Heart right ventricle (tissue), 16 donors: ENCODE data around the gene OR5H14. TPM values are rescaled to one million over a fixed set of nuclear protein-coding genes. Genes with fewer than 3 reads are reported as not detected.

Source experiments
- ATAC-seq, 8 donors: fragments of 200-7000 bp; cut with Tn5 transposase; one replicate each; pipeline ENCODE4 v1.9.1; 2020; ENCODE audit warnings: mild to moderate bottlenecking in 8 of 8, moderate library complexity in 8 of 8, moderate number of reproducible peaks in 1 of 8
- DNase-seq, 2 donors: peaks; one replicate each; pipeline ENCODE4 v3.0.0-alpha.2; 2020
- H3K27ac ChIP-seq, 10 donors: fragments of 200-600 bp; sonication (generic) in 2 of 10; one replicate each; pipeline versions ENCODE4 v1.5.0 to v1.8.0; 2020 to 2022; ENCODE audit warnings: mild to moderate bottlenecking in 3 of 10
- H3K27me3 ChIP-seq, 7 donors: fragments of 200-600 bp; one replicate each; pipeline ENCODE4 v1.8.0; 2021 to 2022; ENCODE audit warnings: mild to moderate bottlenecking in 2 of 7
- H3K36me3 ChIP-seq, 9 donors: fragments of 200-600 bp; sonication (generic) in 1 of 9; one replicate each; pipeline versions ENCODE4 v1.5.0 to v1.8.0; 2020 to 2022; ENCODE audit warnings: mild to moderate bottlenecking in 2 of 9
- H3K4me1 ChIP-seq, 9 donors: fragments of 200-600 bp; sonication (generic) in 1 of 9; one replicate each; pipeline versions ENCODE4 v1.5.0 to v1.8.0; 2020 to 2022; ENCODE audit warnings: mild to moderate bottlenecking in 4 of 9
- H3K4me3 ChIP-seq, 10 donors: fragments of 200-600 bp; sonication (generic) in 2 of 10; one replicate each; pipeline versions ENCODE4 v1.5.0 to v1.8.0; 2020 to 2022; ENCODE audit warnings: mild to moderate bottlenecking in 7 of 10, moderate library complexity in 2 of 10
- H3K9me3 ChIP-seq, 11 donors: fragments of 200-600 bp in 10 of 11; sonication (generic) in 2 of 11; one replicate each; pipeline versions ENCODE4 v1.5.0 to v1.8.0; 2013 to 2022; ENCODE audit warnings: mild to moderate bottlenecking in 2 of 11, control low read depth in 1 of 11, moderate library complexity in 1 of 11
- WGBS, 2 donors: extraction: QIAGEN DNeasy Blood & Tissue Kit; methylation state at CpG; one replicate each; pipeline ENCODE4 v1.1.7; 2013; ENCODE audit warnings: inconsistent platforms in 1 of 2; 5-methylcytosine and 5-hydroxymethylcytosine counted together
- intact Hi-C, 10 donors: fragments of 100-400 bp; cut with DNase I; formaldehyde crosslinking; loops; one replicate each; pipeline versions ENCODE4 v1.11.1 to v1.14.2; 2022
- long read RNA-seq, 3 donors: library from polyadenylated mRNA; unstranded; transcript quantifications; one replicate each; pipeline ENCODE4 v2.0.0, GENCODE V29; 2020 to 2021
- polyA plus RNA-seq, 2 donors: library from polyadenylated mRNA; stranded (reverse); fragments of 200-250 nt; gene quantifications; one replicate each; pipeline ENCODE4 v1.2.3, GENCODE V29; 2013
- total RNA-seq, 10 donors: library from RNA; stranded (reverse); fragmentation: NEBNext Ultra II Directional in 3 of 10; extraction: Animal tissue kit (Norgen Biotek cat#: 25700) in 3 of 10; gene quantifications; one replicate each; pipeline versions ENCODE4 v1.2.1 to v1.2.4, GENCODE V29; 2021 to 2023
- TF ChIP-seq, protein P1 (sequence below), 9 donors: fragments of 200-600 bp; sonication (generic) in 2 of 9; IDR thresholded peaks; one replicate each; pipeline versions ENCODE4 v1.5.0 to v1.8.0; 2021 to 2022; ENCODE audit warnings: antibody characterized with exemption in 9 of 9, mild to moderate bottlenecking in 5 of 9, moderate library complexity in 1 of 9
- donor health status: Arrhythmogenic right ventricular cardiomyopathy.
- donor health status: ischemic (EF 13 %, LVEDD 7.1; RV severe dilation, severe dysfunction).
- donor health status: healthy with polysubstance abuse.
- donor health status: DM: no; HTN: yes; CAD: no.
- donor health status: DM: no; HTN: no; CAD: no.
- donor health status: ischemic (EF 25% LVEDD 6.9; RV normal size, moderate dysfunction).
- donor health status: ischemic (EF 25% LVEDD 5.7; RV mildly dilated, moderate dysfunction).
- donor health status: healthy.
- donor health status: DM: yes; HTN: yes; CAD: no.
- donor health status: Ischemic cardiomyopathy.
- donor health status: ischemic (EF 35%, LVEDD 5.7; RV mildly dilated, moderate dysfunction).
- donor health status: nonischemic (EF 11% LVEDD 7.7; RV severe dilation, severe dysfunction).
- donor health status: DM: yes; HTN: yes; CAD: no.
- donor health status: PGD.
- donor health status: ischemic (EF 29% LVEDD 5.4; RV normal size, mild dysfunction).
- donor health status: nonischemic (EF 23%, LVEDD 6.1; RV moderate dilation, normal function).

The OR5H14 gene
- total RNA-seq (not detected), polyA plus RNA-seq (not detected)
- long read RNA-seq, donor 1, result 0 reads
- long read RNA-seq, donor 2, result 0 reads
- long read RNA-seq, donor 3, result 0 reads

DNA sequence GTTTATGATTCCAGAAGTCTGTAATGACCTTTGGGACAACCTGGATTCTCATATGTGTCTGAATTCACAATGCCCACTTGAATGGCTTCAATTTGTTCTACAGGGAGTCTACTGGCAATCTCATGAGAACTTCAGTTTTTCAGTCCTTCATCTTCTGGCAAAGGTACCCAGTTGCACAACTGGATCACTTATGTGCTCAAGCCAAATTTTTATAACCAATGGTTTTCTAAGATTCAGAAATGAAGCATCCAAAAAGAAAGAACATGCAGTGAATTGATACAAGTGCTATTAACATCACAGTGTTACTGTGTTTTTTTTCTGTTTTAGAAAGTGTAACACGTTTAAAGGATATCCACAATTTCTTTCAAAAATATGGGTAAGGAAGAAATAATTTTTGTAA lies at the start of gene OR5H14:
TSS of gene OR5H14 (plus strand) at position 301 of the 400 bp plus-strand sequence. CDS start 1,907 bp downstream, outside the sequence.
- no peak within 1 kb of the TSS for H3K27ac ChIP-seq
- H3K4me1 ChIP-seq, result no peaks in the 10 kb centered on the region
- intact Hi-C loops, result no loop called here
- ATAC-seq (no peak), DNase-seq (no peak)
- WGBS, 2 donors, result 70 to 84% methylated on average over 1 of the region's 1 CpG
- H3K9me3 ChIP-seq, result peaks cover 0 to 4% (median 0%) of the 10 kb centered on the region in 11 donors
- TF ChIP-seq, protein P1, sequence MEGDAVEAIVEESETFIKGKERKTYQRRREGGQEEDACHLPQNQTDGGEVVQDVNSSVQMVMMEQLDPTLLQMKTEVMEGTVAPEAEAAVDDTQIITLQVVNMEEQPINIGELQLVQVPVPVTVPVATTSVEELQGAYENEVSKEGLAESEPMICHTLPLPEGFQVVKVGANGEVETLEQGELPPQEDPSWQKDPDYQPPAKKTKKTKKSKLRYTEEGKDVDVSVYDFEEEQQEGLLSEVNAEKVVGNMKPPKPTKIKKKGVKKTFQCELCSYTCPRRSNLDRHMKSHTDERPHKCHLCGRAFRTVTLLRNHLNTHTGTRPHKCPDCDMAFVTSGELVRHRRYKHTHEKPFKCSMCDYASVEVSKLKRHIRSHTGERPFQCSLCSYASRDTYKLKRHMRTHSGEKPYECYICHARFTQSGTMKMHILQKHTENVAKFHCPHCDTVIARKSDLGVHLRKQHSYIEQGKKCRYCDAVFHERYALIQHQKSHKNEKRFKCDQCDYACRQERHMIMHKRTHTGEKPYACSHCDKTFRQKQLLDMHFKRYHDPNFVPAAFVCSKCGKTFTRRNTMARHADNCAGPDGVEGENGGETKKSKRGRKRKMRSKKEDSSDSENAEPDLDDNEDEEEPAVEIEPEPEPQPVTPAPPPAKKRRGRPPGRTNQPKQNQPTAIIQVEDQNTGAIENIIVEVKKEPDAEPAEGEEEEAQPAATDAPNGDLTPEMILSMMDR (IDR thresholded peaks at IDR 0.05), result no peak
- H3K27me3 ChIP-seq, result no peaks in the 10 kb centered on the region
- no peak within 1 kb of the TSS for H3K4me3 ChIP-seq
- no peaks in the 10 kb centered on the region for H3K36me3 ChIP-seq

DNA sequence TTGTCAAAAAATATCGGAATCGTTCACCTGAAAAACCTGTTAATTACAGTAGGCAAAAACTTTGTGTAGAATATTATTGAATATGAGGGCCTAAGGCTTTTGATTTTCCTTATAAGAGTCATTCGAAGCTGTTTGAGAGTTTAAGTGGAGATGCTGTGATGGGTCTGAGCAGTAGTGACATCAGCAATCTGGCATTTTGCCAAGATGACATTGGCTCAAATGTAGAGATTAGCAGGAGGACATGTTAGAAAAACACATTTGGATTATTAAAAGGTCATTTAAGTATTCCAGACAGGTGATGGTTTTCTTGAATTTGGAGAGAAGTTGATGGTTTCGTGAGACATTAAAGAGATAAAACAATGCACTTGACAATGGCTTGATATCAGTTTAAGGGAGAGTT lies 47.4 kb upstream of the OR5H14 start:
- TF ChIP-seq, protein P1 (IDR thresholded peaks at IDR 0.05), result no peak
- Histone ChIP-seq H3K4me3 (no peak overlapping the region), H3K27me3 (no peaks in the 10 kb centered on the region), H3K27ac (no peak overlapping the region), H3K9me3 (no peaks in the 10 kb centered on the region), H3K4me1 (no peaks in the 10 kb centered on the region), H3K36me3 (no peaks in the 10 kb centered on the region)
- 79% methylated on average over 4 of the region's 4 CpGs for WGBS, 2 donors
- ATAC-seq (no peak), DNase-seq (no peak)
- intact Hi-C loops, result no loop called here

DNA sequence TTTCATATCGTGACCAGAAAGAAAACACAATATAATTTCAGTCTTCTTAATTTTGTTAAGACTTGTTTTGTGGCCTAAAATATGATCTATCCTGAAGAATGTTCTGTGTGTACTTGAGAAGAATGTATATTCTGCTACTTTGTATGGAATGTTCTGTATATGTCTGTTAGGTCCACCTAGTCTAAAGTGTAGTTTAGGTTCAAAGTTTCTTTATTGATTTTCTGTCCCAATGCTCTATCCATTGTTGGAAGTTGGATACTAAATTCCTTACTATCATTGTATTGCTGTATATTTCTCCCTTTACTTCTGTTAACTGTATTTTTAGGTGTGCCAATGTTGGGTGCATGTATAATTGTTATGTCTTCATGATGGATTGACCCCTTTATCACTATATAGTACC lies 39.1 kb upstream of the OR5H14 start:
- no peak overlapping the region for H3K27ac ChIP-seq
- ATAC-seq (no peak), DNase-seq (no peak)
- TF ChIP-seq, protein P1 (IDR thresholded peaks at IDR 0.05), result no peak
- H3K27me3 ChIP-seq, result no peaks in the 10 kb centered on the region
- WGBS, 2 donors, result 36 to 47% methylated on average over 1 of the region's 1 CpG
- no peaks in the 10 kb centered on the region for H3K36me3 ChIP-seq
- intact Hi-C loops, result no loop called here
- H3K4me1 ChIP-seq, result no peaks in the 10 kb centered on the region
- H3K4me3 ChIP-seq, result no peak overlapping the region
- H3K9me3 ChIP-seq, result peaks cover 0 to 44% (median 5%) of the 10 kb centered on the region in 11 donors

DNA sequence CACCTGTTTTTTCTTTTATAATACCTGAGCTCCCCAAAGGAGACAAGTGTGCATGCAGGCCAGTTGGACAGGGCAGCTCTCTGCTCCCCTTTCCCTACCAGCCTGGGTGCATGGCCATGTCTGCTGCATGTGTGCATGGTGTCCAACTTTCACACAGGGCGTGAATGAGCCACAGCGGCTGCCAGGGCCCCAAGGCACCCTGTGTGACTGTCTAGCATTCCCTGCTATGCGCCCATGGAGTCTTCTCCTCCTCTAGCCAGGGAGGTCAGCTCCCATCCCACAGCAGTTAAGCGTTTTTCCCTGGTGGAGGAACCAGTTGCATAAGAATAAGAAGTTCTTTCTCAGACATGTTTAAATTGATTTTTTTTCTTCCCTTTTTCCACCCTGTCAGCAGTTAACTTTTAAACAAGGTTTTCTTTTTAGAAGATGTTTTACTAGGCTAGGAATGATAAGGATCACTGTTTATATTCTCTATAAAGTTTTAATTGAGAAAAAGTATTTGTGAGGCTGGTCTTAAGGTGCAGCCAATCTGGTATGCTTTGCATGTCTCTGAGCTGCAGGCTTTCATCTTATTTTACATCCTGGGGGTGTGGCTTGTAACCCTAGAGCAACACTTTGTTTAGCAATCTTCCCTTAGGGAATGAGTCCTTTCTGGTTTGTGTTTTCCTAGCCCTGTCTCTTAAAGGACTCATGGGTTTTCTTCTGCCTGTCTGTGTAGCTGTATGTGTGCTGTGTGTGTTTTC lies 37.3 kb upstream of the OR5H14 start:
- ATAC-seq (no peak), DNase-seq (no peak)
- no peak overlapping the region for H3K4me3 ChIP-seq
- no peaks in the 10 kb centered on the region for H3K36me3 ChIP-seq
- intact Hi-C loops, result no loop called here
- no peaks in the 10 kb centered on the region for H3K4me1 ChIP-seq
- WGBS, 2 donors, result 79 to 91% methylated on average over 4 of the region's 4 CpGs
- no peaks in the 10 kb centered on the region for H3K27me3 ChIP-seq
- TF ChIP-seq, protein P1 (IDR thresholded peaks at IDR 0.05), result no peak
- H3K9me3 ChIP-seq, result peaks cover 0 to 56% (median 5%) of the 10 kb centered on the region in 11 donors
- H3K27ac ChIP-seq, result no peak overlapping the region
